KMS-11 (cell line): ENCODE data around the gene RNF215.

Experiments
- H2AFZ ChIP-seq: fragments of 200-600 bp; sonication (generic); 2 replicates; pipeline ENCODE4 v1.6.1; 2016; ENCODE audit warnings: antibody characterized with exemption, mixed run types, low read depth
- H3K27ac ChIP-seq: fragments of 200-600 bp; sonication (generic); 2 replicates; pipeline ENCODE4 v1.6.1; 2016; ENCODE audit warnings: mild to moderate bottlenecking, mixed run types
- H3K27me3 ChIP-seq: fragments of 200-600 bp; sonication (generic); 2 replicates; pipeline ENCODE4 v1.6.1; 2017; ENCODE audit warnings: mild to moderate bottlenecking, low read depth, mixed run types, moderate library complexity; ENCODE audit not compliant: insufficient read depth
- H3K36me3 ChIP-seq: fragments of 200-600 bp; sonication (generic); 2 replicates; pipeline ENCODE4 v1.6.1; 2017; ENCODE audit warnings: mild to moderate bottlenecking, mixed run types; ENCODE audit not compliant: insufficient read depth
- H3K4me1 ChIP-seq: fragments of 200-600 bp; sonication (generic); 2 replicates; pipeline ENCODE4 v1.6.1; 2016; ENCODE audit warnings: mild to moderate bottlenecking, low read depth, mixed run types; ENCODE audit not compliant: poor library complexity, severe bottlenecking
- H3K4me2 ChIP-seq: fragments of 200-600 bp; sonication (generic); 2 replicates; pipeline ENCODE4 v1.7.0; 2016; ENCODE audit warnings: mild to moderate bottlenecking, mixed run types
- H3K4me3 ChIP-seq: fragments of 200-600 bp; sonication (generic); IDR thresholded peaks from 2 replicates; pipeline ENCODE4 v1.6.1; 2017; ENCODE audit warnings: low read depth, low read length, mixed read lengths; ENCODE audit not compliant: insufficient read depth
- H3K79me2 ChIP-seq: fragments of 200-600 bp; sonication (generic); 2 replicates; pipeline ENCODE4 v1.6.1; 2016; ENCODE audit warnings: low read depth, mixed run types; ENCODE audit not compliant: insufficient read depth
- H3K9ac ChIP-seq: fragments of 200-600 bp; sonication (generic); 2 replicates; pipeline ENCODE4 v1.6.1; 2016; ENCODE audit warnings: mild to moderate bottlenecking, mixed run types
- H4K20me1 ChIP-seq: fragments of 200-600 bp; sonication (generic); 2 replicates; pipeline ENCODE4 v1.6.1; 2016; ENCODE audit warnings: mild to moderate bottlenecking, mixed run types; ENCODE audit not compliant: insufficient read depth
- CTCF ChIP-seq: fragments of 200-600 bp; sonication (generic); conservative IDR thresholded peaks from 2 replicates; pipeline ENCODE4 v1.6.1; 2017; ENCODE audit warnings: low read depth, mild to moderate bottlenecking, antibody characterized with exemption, low read length, moderate library complexity, mixed read lengths

Gene RNF215

DNA sequence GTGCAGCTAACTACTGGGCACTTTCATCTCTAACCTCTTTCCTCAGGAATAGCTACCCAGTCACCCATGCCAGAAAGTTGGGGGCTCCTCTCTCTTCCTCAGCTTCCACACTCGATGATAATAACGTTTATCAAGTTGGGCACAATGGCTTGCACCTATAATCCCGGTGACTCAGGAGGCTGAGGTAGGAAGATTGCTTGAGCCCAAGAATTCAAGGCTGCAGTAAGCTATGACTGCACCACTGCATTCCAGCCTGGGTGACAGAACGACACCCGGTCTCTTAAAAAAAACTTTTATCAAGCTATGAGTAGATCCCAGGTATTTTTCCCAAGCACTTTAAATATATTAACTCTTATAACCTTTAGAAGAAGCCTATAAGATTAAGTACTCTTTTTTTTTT, 32.6 kb downstream of the RNF215 start:
- Histone ChIP-seq H3K27ac (no peak overlapping the region), H3K79me2 (peaks cover 45% of the 10 kb centered on the region), H4K20me1 (no peaks in the 10 kb centered on the region), H3K4me2 (peak overlapping the region; percentile 68; the same call in 1 of the 2 replicates), H2AFZ (no peak overlapping the region), H3K9ac (no peak overlapping the region), H3K36me3 (no peaks in the 10 kb centered on the region), H3K4me3 (no peak overlapping the region), H3K27me3 (no peaks in the 10 kb centered on the region), H3K4me1 (peaks cover 22% of the 10 kb centered on the region)
- TF ChIP-seq CTCF, result no peak

DNA sequence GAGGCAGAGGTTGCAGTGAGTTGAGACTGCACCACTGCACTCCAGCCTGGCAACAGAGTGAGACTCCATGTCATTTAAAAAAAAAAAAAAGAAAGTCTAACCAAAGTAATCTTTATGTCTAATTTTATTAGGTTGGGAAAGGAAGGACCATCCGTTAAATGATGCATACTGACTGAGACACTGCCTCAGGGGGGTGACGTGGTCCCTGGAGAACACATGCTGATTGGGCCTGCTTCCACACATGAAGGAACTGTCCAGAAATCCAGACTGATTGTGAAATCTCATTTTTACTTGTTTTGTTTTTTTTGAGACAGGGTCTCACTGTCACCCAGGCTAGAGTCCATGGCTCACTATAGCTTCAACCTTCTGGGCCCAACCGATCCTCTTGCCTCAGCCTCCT, 36.0 kb downstream of the RNF215 start:
- no peaks in the 10 kb centered on the region for H3K27me3 ChIP-seq
- no peak overlapping the region for H2AFZ ChIP-seq
- H3K27ac ChIP-seq, result no peak overlapping the region
- no peak overlapping the region for H3K9ac ChIP-seq
- H3K79me2 ChIP-seq, result peaks cover 56% of the 10 kb centered on the region
- H3K4me1 ChIP-seq, result peaks cover 24% of the 10 kb centered on the region
- no peaks in the 10 kb centered on the region for H4K20me1 ChIP-seq
- no peak overlapping the region for H3K4me2 ChIP-seq
- H3K36me3 ChIP-seq, result no peaks in the 10 kb centered on the region
- no peak for TF ChIP-seq CTCF
- H3K4me3 ChIP-seq, result no peak overlapping the region

- Histone ChIP-seq H3K36me3 (peaks cover 8% of the 10 kb centered on the region; the same call in 1 of the 2 replicates), H2AFZ (no peak overlapping the region), H3K79me2 (peaks cover 32% of the 10 kb centered on the region), H3K4me1 (peaks cover 8% of the 10 kb centered on the region), H4K20me1 (no peaks in the 10 kb centered on the region), H3K4me3 (no peak overlapping the region), H3K27ac (no peak overlapping the region), H3K27me3 (no peaks in the 10 kb centered on the region), H3K9ac (no peak overlapping the region), H3K4me2 (no peak overlapping the region)
- TF ChIP-seq CTCF, result no peak
Measured at GRCh38 chr22:30348809-30349208, 38.4 kb downstream of the RNF215 start.

DNA sequence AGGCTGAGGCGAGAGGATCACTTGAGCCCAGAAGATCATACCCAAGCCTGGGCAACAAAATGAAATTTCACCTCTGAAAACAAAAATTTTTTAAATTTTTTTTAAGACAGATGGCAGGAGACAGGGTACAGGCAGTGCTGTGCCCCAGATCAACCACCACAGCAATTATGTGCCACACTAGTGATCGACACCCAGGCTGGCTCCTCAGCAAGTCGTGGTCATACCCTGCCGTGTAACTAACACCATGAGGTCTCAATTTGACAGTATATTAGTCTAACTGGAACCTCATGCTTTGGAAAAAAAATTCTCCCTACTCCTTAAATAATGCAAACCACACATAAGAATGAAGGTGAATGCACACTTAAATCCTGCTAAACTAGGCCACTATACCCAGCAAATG, 38.8 kb downstream of the RNF215 start:
- Histone ChIP-seq H3K4me2 (no peak overlapping the region), H3K79me2 (peaks cover 27% of the 10 kb centered on the region)

More for the DNA sequence above, 38.8 kb downstream of the RNF215 start:
- Histone ChIP-seq H3K4me1 (peaks cover 8% of the 10 kb centered on the region), H3K27me3 (no peaks in the 10 kb centered on the region), H4K20me1 (no peaks in the 10 kb centered on the region), H2AFZ (no peak overlapping the region), H3K36me3 (peaks cover 8% of the 10 kb centered on the region; the same call in 1 of the 2 replicates), H3K9ac (no peak overlapping the region), H3K27ac (no peak overlapping the region), H3K4me3 (no peak overlapping the region)
- no peak for TF ChIP-seq CTCF
